ENCODE results near the gene TAB3.

- TF ChIP-seq, protein P1, sequence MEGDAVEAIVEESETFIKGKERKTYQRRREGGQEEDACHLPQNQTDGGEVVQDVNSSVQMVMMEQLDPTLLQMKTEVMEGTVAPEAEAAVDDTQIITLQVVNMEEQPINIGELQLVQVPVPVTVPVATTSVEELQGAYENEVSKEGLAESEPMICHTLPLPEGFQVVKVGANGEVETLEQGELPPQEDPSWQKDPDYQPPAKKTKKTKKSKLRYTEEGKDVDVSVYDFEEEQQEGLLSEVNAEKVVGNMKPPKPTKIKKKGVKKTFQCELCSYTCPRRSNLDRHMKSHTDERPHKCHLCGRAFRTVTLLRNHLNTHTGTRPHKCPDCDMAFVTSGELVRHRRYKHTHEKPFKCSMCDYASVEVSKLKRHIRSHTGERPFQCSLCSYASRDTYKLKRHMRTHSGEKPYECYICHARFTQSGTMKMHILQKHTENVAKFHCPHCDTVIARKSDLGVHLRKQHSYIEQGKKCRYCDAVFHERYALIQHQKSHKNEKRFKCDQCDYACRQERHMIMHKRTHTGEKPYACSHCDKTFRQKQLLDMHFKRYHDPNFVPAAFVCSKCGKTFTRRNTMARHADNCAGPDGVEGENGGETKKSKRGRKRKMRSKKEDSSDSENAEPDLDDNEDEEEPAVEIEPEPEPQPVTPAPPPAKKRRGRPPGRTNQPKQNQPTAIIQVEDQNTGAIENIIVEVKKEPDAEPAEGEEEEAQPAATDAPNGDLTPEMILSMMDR (IDR thresholded peaks at IDR 0.05) = no peak
- no peak for TF ChIP-seq POLR2A (IDR thresholded peaks at IDR 0.05)
Observed at GRCh38 chrX:30880058-30880457, 9.0 kb downstream of the TAB3 start.

Data from adrenal gland (tissue), 5 donors.